ENCODE results near the gene SVOPL. TPM values are rescaled to one million over a fixed set of nuclear protein-coding genes. Genes with fewer than 3 reads are reported as not detected.

Gene SVOPL
- polyA plus RNA-seq, 1 of the 3 experiments (the other 2 are of a cell fraction): not detected

- Histone ChIP-seq H3K27ac (ENCODE audit: low read depth in 2 of 2, low read length in 1 of 2) (no peak overlapping the region), H3K9me2 (no peaks in the 10 kb centered on the region), H3F3A (replicated peaks; ENCODE audit: insufficient read depth) (no peaks in the 10 kb centered on the region), H3K27me3 (ENCODE audit: insufficient read depth) (no peaks in the 10 kb centered on the region), H3K79me2 (ENCODE audit: insufficient read depth) (no peaks in the 10 kb centered on the region), H2AFZ (ENCODE audit: low read depth) (no peak overlapping the region), H3K4me2 (no peak overlapping the region), H3K9ac (no peak overlapping the region), H4K20me1 (ENCODE audit: insufficient read depth) (no peaks in the 10 kb centered on the region), H3K4me1 (ENCODE audit: control insufficient read depth in 1 of 2, insufficient read depth in 2 of 2, low read depth in 1 of 2, low read length in 1 of 2) (no peaks in the 10 kb centered on the region; a peak in 1 of 4 replicates), H3K9me3 (no peaks in the 10 kb centered on the region), H3K4me3 (ENCODE audit: low read depth in 2 of 2, low read length in 1 of 2) (no peak overlapping the region), H3K36me3 (replicated peaks in 1 of 2; ENCODE audit: control insufficient read depth in 1 of 2, insufficient read depth in 2 of 2, low read length in 1 of 2) (peaks cover 37 to 44% of the 10 kb centered on the region in 2 experiments)
- no peak for TF ChIP-seq CTCF (IDR thresholded peaks at IDR 0.05)
- TF ChIP-seq RCOR1 (IDR thresholded peaks at IDR 0.05; ENCODE audit: low read length): no peak
- no peak for TF ChIP-seq NRF1 (IDR thresholded peaks at IDR 0.05; ENCODE audit: low read depth, low read length)
- no peak for TF ChIP-seq YY1 (IDR thresholded peaks at IDR 0.05; ENCODE audit: low read depth)
- no peak for TF ChIP-seq ELF1 (IDR thresholded peaks at IDR 0.05)
- no peak for TF ChIP-seq EP300 (IDR thresholded peaks at IDR 0.05; ENCODE audit: borderline replicate concordance in 1 of 2, low read depth in 1 of 2, low read length in 1 of 2)
- CTCF ChIA-PET: no interaction called here
- 92% methylated on average over 2 of the region's 2 CpGs for WGBS (ENCODE audit: low lambda C conversion rate)
- POLR2A ChIA-PET: no interaction called here
- DNase-seq: no peak
Observed at GRCh38 chr7:138546829-138547228, 154.3 kb downstream of the SVOPL start.

- WGBS (ENCODE audit: low lambda C conversion rate): 92% methylated on average over 5 of the region's 5 CpGs
- Histone ChIP-seq H3K4me1 (ENCODE audit: control insufficient read depth in 1 of 2, insufficient read depth in 2 of 2, low read depth in 1 of 2, low read length in 1 of 2) (no peaks in the 10 kb centered on the region; a peak in 1 of 4 replicates), H3K36me3 (replicated peaks in 1 of 2; ENCODE audit: control insufficient read depth in 1 of 2, insufficient read depth in 2 of 2, low read length in 1 of 2) (peaks cover 38 to 43% of the 10 kb centered on the region in 2 experiments), H3F3A (replicated peaks; ENCODE audit: insufficient read depth) (no peaks in the 10 kb centered on the region), H3K9me2 (no peaks in the 10 kb centered on the region), H3K79me2 (ENCODE audit: insufficient read depth) (no peaks in the 10 kb centered on the region), H4K20me1 (ENCODE audit: insufficient read depth) (no peaks in the 10 kb centered on the region), H3K27ac (ENCODE audit: low read depth in 2 of 2, low read length in 1 of 2) (no peak overlapping the region), H3K4me3 (ENCODE audit: low read depth in 2 of 2, low read length in 1 of 2) (no peak overlapping the region), H3K9ac (no peak overlapping the region), H3K9me3 (no peaks in the 10 kb centered on the region), H3K27me3 (ENCODE audit: insufficient read depth) (no peaks in the 10 kb centered on the region), H3K4me2 (no peak overlapping the region), H2AFZ (ENCODE audit: low read depth) (no peak overlapping the region)
- ChIA-PET CTCF (no interaction called here), POLR2A (no interaction called here)
- no peak for DNase-seq
- no peak for TF ChIP-seq MEF2A (IDR thresholded peaks at IDR 0.05; ENCODE audit: borderline replicate concordance, low read depth)
- no peak for TF ChIP-seq ZBTB33 (IDR thresholded peaks at IDR 0.05; ENCODE audit: borderline replicate concordance, low read depth)
- TF ChIP-seq POLR2AphosphoS5 (IDR thresholded peaks at IDR 0.05; ENCODE audit: low read depth, low read length): no peak
- TF ChIP-seq MXI1 (IDR thresholded peaks at IDR 0.05; ENCODE audit: low read depth, low read length): no peak
- TF ChIP-seq GATA2 (CRISPR knock-in tag; IDR thresholded peaks at IDR 0.05): no peak
- TF ChIP-seq FOXJ3 (CRISPR knock-in tag; IDR thresholded peaks at IDR 0.05): no peak
- TF ChIP-seq IRF3 (IDR thresholded peaks at IDR 0.05; ENCODE audit: low read depth, low read length): no peak
- TF ChIP-seq TCF12 (IDR thresholded peaks at IDR 0.05): no peak
- no peak for TF ChIP-seq TEAD4 (IDR thresholded peaks at IDR 0.05; ENCODE audit: borderline replicate concordance, insufficient read depth)
- no peak for TF ChIP-seq GABPA (IDR thresholded peaks at IDR 0.05; ENCODE audit: low read depth)
- no peak for TF ChIP-seq ELF1 (IDR thresholded peaks at IDR 0.05)
- no peak for TF ChIP-seq EZH2phosphoT487 (IDR thresholded peaks at IDR 0.05; ENCODE audit: borderline replicate concordance, low read depth)
- no peak for TF ChIP-seq YY1 (IDR thresholded peaks at IDR 0.05; ENCODE audit: low read depth)
- no peak for TF ChIP-seq RXRA (IDR thresholded peaks at IDR 0.05; ENCODE audit: borderline replicate concordance, low read depth)
- TF ChIP-seq SIN3A (IDR thresholded peaks at IDR 0.05; ENCODE audit: borderline replicate concordance, low read depth, low read length): no peak
- no peak for TF ChIP-seq CTCF (IDR thresholded peaks at IDR 0.05)
Observed at GRCh38 chr7:138546064-138546619, 155.0 kb downstream of the SVOPL start.
